Ectodermal cell (in vitro differentiated cells): ENCODE results near the gene PDS5B.

ENCODE experiments used
- H3K27ac ChIP-seq: 2 replicates; pipeline ENCODE4 v1.7.0; 2013; ENCODE audit warnings: mild to moderate bottlenecking, low read depth, low read length; ENCODE audit not compliant: insufficient read depth, poor library complexity, severe bottlenecking
- H3K27me3 ChIP-seq: 2 replicates; pipeline ENCODE4 v1.7.0; 2013; ENCODE audit warnings: mild to moderate bottlenecking, low read length; ENCODE audit not compliant: insufficient read depth, control insufficient read depth, poor library complexity, severe bottlenecking
- H3K36me3 ChIP-seq: one replicate; pipeline ENCODE4 v1.7.0; 2013; ENCODE audit warnings: low read length; ENCODE audit not compliant: control insufficient read depth, insufficient read depth
- H3K4me1 ChIP-seq: one replicate; pipeline ENCODE4 v1.7.0; 2013; ENCODE audit warnings: low read length; ENCODE audit not compliant: control insufficient read depth, insufficient read depth
- H3K4me3 ChIP-seq: 2 replicates; pipeline ENCODE4 v1.7.0; 2013; ENCODE audit warnings: low read depth, low read length, control low read depth; ENCODE audit not compliant: insufficient read depth
- H3K9me3 ChIP-seq: 2 replicates; pipeline ENCODE4 v1.7.0; 2013; ENCODE audit warnings: mild to moderate bottlenecking, low read length, moderate library complexity; ENCODE audit not compliant: control insufficient read depth
- WGBS, 2 experiments: methylation state at CpG; one replicate each; pipeline ENCODE4 v1.1.7; 2013; ENCODE audit warnings: missing lambda C conversion rate in 2 of 2; 5-methylcytosine and 5-hydroxymethylcytosine counted together

PDS5B gene

DNA sequence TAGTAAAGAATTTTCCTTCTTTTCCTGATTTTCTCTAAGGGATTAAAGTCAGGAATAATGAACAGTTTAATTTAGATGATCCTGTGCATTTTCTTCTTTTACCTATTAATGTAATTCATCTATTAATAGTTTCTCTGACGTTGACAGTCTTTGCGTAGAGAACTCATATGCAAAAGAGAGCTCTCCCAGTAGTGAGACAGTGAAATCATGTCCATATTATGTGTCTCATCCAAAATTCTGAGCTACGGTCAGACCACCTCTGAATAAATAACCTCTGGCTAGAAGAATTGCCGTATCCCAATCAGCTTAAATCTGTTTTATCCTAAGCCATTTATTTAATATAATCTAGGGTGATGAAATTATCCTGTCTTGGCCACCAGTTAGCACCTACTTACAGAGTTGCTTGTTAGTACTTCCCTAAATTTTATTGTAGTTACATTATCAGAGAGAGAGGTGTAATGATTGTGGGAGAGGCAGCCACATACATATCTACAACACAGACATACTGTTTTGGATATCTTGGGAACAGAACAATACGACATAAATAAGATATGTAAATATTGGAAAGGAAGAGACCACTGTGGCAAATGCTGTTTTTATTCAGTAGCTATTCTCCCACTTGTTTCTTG lies 30.7 kb downstream of the PDS5B start:
- Histone ChIP-seq H3K27ac (no peak overlapping the region), H3K9me3 (no peaks in the 10 kb centered on the region), H3K36me3 (no peaks in the 10 kb centered on the region), H3K27me3 (no peaks in the 10 kb centered on the region), H3K4me1 (no peaks in the 10 kb centered on the region), H3K4me3 (no peak overlapping the region)
- WGBS, 2 experiments, result 91 to 95% methylated on average over 5 of the region's 5 CpGs

- Histone ChIP-seq H3K4me1 (no peaks in the 10 kb centered on the region), H3K4me3 (no peak overlapping the region), H3K27me3 (no peaks in the 10 kb centered on the region), H3K9me3 (peaks cover 2% of the 10 kb centered on the region), H3K36me3 (no peaks in the 10 kb centered on the region), H3K27ac (no peak overlapping the region)
- 95% methylated on average over 3 of the region's 3 CpGs for WGBS, 2 experiments
These were observed 36.6 kb downstream of the PDS5B start for GRCh38 chr13:32622827-32623226.

DNA sequence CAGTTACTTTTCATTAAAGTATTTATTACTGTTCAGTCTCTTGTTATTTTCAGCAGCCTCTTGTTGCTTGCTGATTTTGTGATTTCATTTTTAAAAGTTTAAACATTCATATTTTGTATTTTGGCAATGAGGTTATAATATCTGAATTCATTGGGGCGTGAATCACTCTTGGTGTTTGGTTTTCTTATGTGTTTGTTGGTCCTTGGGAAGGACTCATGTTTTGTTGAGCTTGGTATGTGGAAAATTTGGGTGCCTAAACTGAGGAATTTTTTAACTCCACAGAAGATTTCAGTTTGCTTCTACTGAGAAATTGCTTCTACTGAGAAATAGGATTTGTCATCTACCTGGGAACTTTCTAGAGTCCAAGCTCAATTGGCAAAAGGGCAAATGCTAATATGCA lies 38.2 kb downstream of the PDS5B start:
- WGBS, 2 experiments, result 78 to 100% methylated on average over 1 of the region's 1 CpG
- H3K4me3 ChIP-seq, result no peak overlapping the region

GRCh38 chr13:32627793-32628192 lies 41.5 kb downstream of the PDS5B start:
- Histone ChIP-seq H3K27me3 (no peaks in the 10 kb centered on the region), H3K27ac (no peak overlapping the region), H3K9me3 (no peaks in the 10 kb centered on the region), H3K4me3 (no peak overlapping the region), H3K36me3 (no peaks in the 10 kb centered on the region), H3K4me1 (no peaks in the 10 kb centered on the region)
- WGBS, 2 experiments, result 87 to 90% methylated on average over 1 of the region's 1 CpG

More for the DNA sequence above, 38.2 kb downstream of the PDS5B start:
- H3K27ac ChIP-seq, result no peak overlapping the region
- no peaks in the 10 kb centered on the region for H3K4me1 ChIP-seq
- no peaks in the 10 kb centered on the region for H3K27me3 ChIP-seq
- H3K36me3 ChIP-seq, result no peaks in the 10 kb centered on the region
- H3K9me3 ChIP-seq, result peaks cover 2% of the 10 kb centered on the region

- Histone ChIP-seq H3K9me3 (no peaks in the 10 kb centered on the region), H3K27me3 (no peaks in the 10 kb centered on the region), H3K4me3 (no peak overlapping the region), H3K27ac (no peak overlapping the region), H3K36me3 (no peaks in the 10 kb centered on the region), H3K4me1 (no peaks in the 10 kb centered on the region)
- 98 to 100% methylated on average over 1 to 2 of the region's 2 CpGs for WGBS, 2 experiments
These were observed 43.1 kb downstream of the PDS5B start for GRCh38 chr13:32629313-32629712.

- no peak overlapping the region for H3K4me3 ChIP-seq
- no peaks in the 10 kb centered on the region for H3K4me1 ChIP-seq
- no peaks in the 10 kb centered on the region for H3K36me3 ChIP-seq
- no peak overlapping the region for H3K27ac ChIP-seq
- H3K27me3 ChIP-seq, result no peaks in the 10 kb centered on the region
- WGBS, 2 experiments, result 100% methylated on average over 1 of the region's 1 CpG; no CpG with 5 or more reads in 1 of the 2 experiments
- no peaks in the 10 kb centered on the region for H3K9me3 ChIP-seq
These were observed 43.6 kb downstream of the PDS5B start for GRCh38 chr13:32629866-32630265.

- 93% methylated on average over 3 of the region's 3 CpGs for WGBS, 2 experiments
- H3K4me1 ChIP-seq, result peaks cover 5% of the 10 kb centered on the region
- no peak overlapping the region for H3K4me3 ChIP-seq
- no peaks in the 10 kb centered on the region for H3K9me3 ChIP-seq
- H3K36me3 ChIP-seq, result no peaks in the 10 kb centered on the region
- no peak overlapping the region for H3K27ac ChIP-seq
- no peaks in the 10 kb centered on the region for H3K27me3 ChIP-seq
These were observed 46.2 kb downstream of the PDS5B start for GRCh38 chr13:32632343-32632909.

- Histone ChIP-seq H3K4me3 (no peak overlapping the region), H3K27me3 (no peaks in the 10 kb centered on the region), H3K9me3 (no peaks in the 10 kb centered on the region), H3K27ac (no peak overlapping the region), H3K36me3 (no peaks in the 10 kb centered on the region), H3K4me1 (peaks cover 5% of the 10 kb centered on the region)
- WGBS, 2 experiments, result 92 to 97% methylated on average over 1 of the region's 1 CpG
These were observed 50.5 kb downstream of the PDS5B start for GRCh38 chr13:32636711-32637110.

GRCh38 chr13:32638739-32639138 lies 52.5 kb downstream of the PDS5B start:
- no peaks in the 10 kb centered on the region for H3K36me3 ChIP-seq
- 86 to 95% methylated on average over 2 to 4 of the region's 9 CpGs for WGBS, 2 experiments
- no peaks in the 10 kb centered on the region for H3K9me3 ChIP-seq
- peaks cover 5% of the 10 kb centered on the region for H3K4me1 ChIP-seq
- no peak overlapping the region for H3K27ac ChIP-seq
- no peaks in the 10 kb centered on the region for H3K27me3 ChIP-seq
- no peak overlapping the region for H3K4me3 ChIP-seq

DNA sequence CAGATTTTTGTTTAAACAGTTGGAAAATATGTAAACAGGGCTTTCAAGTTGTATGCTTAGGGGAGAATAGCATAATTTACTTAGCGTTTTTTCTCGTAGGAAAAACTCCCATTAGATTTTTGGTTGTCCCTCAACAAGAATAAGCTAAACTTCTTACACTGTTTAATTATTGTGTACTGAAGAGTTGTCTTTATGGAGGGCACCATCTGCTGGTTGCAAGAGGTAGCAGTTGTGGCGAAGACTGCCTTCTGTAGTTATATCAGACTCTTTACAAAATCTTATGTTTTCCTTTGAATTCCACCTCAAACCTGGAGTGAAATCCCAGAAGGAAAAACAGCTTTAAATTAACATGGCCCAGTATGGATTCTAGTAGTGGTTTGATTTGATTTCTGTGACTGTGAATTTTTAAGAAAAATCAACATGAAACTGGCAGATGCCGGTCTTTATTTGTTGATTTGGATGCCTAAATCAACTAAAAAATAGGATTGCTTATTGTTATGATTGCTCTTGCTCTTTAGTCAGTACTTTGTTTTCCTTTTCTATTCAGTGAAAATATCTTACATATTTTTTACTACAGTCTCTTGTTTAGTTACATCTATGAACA lies 53.4 kb downstream of the PDS5B start:
- Histone ChIP-seq H3K4me1 (peaks cover 5% of the 10 kb centered on the region), H3K4me3 (no peak overlapping the region), H3K27me3 (no peaks in the 10 kb centered on the region), H3K9me3 (no peaks in the 10 kb centered on the region), H3K36me3 (no peaks in the 10 kb centered on the region), H3K27ac (no peak overlapping the region)
- WGBS, 2 experiments, result 54 to 74% methylated on average over 2 to 3 of the region's 4 CpGs
